ENCODE data around the gene STIMATE.

Gene STIMATE

DNA sequence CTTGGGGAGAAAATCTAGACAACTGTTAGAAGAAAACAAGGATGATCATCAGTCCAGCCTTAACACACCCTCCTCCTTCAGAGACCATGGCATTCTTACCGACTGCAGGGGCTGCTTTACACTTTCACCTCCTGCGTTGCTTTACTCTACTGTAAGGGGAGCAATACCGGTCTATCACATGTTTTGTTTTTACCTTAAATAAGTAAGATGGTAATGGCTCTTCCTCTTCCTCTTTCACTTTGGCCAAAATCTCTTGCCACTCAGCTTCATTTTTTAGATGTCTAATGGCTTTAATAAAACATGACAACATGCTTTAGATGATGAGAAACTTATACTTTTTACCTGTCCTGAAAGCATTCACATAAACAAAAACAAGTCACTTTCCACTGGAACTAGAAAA lies 33.4 kb upstream of the STIMATE start:
- Mint-ChIP-seq H3K4me3 (no peak overlapping the region), H3K27me3 (ENCODE audit: low read depth) (no peaks in the 10 kb centered on the region), H3K27ac (no peak overlapping the region), H3K4me1 (no peaks in the 10 kb centered on the region), H3K9me3 (no peaks in the 10 kb centered on the region), H3K36me3 (ENCODE audit: low read depth) (peaks cover 4% of the 10 kb centered on the region)
- TF ChIP-seq, protein P1, sequence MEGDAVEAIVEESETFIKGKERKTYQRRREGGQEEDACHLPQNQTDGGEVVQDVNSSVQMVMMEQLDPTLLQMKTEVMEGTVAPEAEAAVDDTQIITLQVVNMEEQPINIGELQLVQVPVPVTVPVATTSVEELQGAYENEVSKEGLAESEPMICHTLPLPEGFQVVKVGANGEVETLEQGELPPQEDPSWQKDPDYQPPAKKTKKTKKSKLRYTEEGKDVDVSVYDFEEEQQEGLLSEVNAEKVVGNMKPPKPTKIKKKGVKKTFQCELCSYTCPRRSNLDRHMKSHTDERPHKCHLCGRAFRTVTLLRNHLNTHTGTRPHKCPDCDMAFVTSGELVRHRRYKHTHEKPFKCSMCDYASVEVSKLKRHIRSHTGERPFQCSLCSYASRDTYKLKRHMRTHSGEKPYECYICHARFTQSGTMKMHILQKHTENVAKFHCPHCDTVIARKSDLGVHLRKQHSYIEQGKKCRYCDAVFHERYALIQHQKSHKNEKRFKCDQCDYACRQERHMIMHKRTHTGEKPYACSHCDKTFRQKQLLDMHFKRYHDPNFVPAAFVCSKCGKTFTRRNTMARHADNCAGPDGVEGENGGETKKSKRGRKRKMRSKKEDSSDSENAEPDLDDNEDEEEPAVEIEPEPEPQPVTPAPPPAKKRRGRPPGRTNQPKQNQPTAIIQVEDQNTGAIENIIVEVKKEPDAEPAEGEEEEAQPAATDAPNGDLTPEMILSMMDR (IDR thresholded peaks at IDR 0.05; ENCODE audit: unreplicated experiment in 3 of 3), result no peak

DNA sequence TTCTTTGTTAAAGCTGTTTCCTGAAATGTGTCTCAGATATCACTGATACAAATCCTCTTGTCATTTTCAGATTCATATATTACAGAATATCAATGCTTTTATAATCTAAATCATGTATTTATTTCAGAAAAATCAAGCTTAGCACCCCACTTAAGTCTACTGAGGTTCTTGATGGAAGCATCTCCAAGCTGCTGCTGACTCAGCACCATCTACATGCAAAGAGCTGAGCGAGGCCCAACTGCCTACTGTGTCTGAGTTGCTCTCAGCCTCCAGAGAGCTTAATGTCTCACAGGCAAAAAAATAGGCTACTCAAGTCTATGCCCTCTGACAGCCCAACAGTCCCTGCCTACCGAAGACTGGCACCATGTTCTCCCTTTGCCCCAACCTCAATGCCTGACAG lies 29.2 kb upstream of the STIMATE start:
- Mint-ChIP-seq H3K27me3 (ENCODE audit: low read depth) (no peaks in the 10 kb centered on the region), H3K36me3 (ENCODE audit: low read depth) (peaks cover 10% of the 10 kb centered on the region), H3K4me3 (no peak overlapping the region), H3K9me3 (no peaks in the 10 kb centered on the region), H3K4me1 (no peaks in the 10 kb centered on the region), H3K27ac (no peak overlapping the region)
- TF ChIP-seq, protein P1 (IDR thresholded peaks at IDR 0.05; ENCODE audit: unreplicated experiment in 3 of 3), result no peak

DNA sequence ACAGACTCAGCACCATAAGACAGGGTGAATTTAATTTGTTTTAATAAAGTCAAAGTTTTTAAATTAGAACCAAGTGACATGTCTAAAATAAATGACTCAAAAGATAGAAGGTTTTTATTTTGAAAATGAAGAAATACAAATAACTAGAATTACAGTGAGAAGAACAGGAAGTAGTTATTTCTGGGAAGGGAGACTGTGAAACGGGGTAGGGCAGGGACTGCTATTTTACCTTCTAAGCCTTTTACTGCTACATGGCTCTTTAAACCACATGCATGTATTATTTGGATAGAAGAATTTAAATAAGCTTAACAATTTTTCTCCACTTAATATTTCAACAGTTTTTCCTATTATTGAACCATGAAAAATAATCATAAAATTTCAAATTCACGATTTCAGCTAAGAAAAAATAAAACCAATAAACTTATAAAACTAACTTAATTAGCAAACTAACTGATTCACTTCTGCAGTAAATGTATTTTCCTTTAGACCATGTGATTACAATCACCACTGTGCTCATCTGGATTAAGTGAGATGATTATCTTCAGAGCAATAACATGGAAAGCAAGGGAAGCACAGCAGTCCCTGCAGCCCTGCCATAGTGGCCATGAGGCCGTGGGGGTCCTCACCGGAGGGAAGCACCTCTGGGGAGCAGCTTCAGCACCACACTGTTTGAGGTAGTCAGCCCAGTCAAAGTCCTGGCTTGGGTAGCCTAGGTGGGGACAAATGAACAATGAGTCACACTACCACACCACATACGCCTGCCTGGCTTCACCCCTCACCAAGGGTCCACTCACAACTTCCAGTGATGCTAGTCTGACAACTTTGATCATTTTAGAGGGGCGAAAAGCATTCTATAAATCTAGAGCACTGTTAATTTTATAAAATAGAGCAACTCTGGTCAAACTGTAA lies 28.3 kb upstream of the STIMATE start:
- Mint-ChIP-seq H3K27ac (no peak overlapping the region), H3K27me3 (ENCODE audit: low read depth) (no peaks in the 10 kb centered on the region), H3K4me1 (no peaks in the 10 kb centered on the region), H3K36me3 (ENCODE audit: low read depth) (peaks cover 10% of the 10 kb centered on the region), H3K4me3 (no peak overlapping the region), H3K9me3 (no peaks in the 10 kb centered on the region)
- TF ChIP-seq, protein P1 (IDR thresholded peaks at IDR 0.05; ENCODE audit: unreplicated experiment in 3 of 3), result no peak

DNA sequence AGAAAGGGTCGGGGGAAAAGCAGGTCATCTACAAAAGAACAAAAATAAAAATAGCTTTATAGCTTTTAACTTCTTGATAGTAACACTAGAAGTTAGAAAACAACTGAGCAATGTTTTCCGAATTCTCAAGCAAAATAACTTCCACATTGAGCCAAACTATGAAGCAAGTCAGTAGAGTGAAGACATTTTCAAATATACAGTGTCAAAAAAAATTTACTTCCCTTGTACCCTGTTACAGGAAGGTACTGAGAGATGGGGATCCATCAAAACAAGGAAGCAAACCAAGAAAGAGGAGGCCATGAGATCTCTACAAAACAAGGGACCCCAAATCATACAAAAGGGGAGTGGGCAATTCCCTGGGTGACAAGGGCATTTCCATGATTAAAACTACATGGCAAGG lies 26.6 kb upstream of the STIMATE start:
- Mint-ChIP-seq H3K36me3 (ENCODE audit: low read depth) (peaks cover 22% of the 10 kb centered on the region), H3K27ac (no peak overlapping the region), H3K4me1 (no peaks in the 10 kb centered on the region), H3K4me3 (no peak overlapping the region), H3K9me3 (no peaks in the 10 kb centered on the region), H3K27me3 (ENCODE audit: low read depth) (no peaks in the 10 kb centered on the region)
- TF ChIP-seq, protein P1 (IDR thresholded peaks at IDR 0.05; ENCODE audit: unreplicated experiment in 3 of 3), result no peak

DNA sequence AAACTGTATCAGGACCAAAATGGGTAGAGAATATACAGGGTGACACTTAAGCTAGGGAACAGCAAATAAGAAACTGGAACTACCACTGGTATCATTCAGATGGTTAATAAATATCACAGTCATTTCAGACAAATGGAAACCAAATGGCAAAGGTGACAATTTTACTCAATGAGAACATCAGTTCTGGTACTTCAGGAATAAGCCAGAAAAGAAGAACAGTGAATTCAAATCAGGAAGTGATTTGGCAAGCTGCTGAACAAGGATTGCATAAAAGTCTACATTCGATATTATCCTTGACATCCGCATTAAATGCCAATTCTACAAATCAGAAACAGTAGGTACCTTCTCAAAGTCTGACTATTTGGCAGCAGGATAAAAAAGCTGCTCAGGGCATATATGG lies 23.5 kb upstream of the STIMATE start:
- H3K4me1 Mint-ChIP-seq, result no peaks in the 10 kb centered on the region
- peaks cover 30% of the 10 kb centered on the region for H3K36me3 Mint-ChIP-seq (ENCODE audit: low read depth)
- TF ChIP-seq, protein P1 (IDR thresholded peaks at IDR 0.05; ENCODE audit: unreplicated experiment in 3 of 3), result no peak
- H3K27me3 Mint-ChIP-seq (ENCODE audit: low read depth), result no peaks in the 10 kb centered on the region
- no peaks in the 10 kb centered on the region for H3K9me3 Mint-ChIP-seq
- H3K27ac Mint-ChIP-seq, result no peak overlapping the region
- H3K4me3 Mint-ChIP-seq, result no peak overlapping the region

DNA sequence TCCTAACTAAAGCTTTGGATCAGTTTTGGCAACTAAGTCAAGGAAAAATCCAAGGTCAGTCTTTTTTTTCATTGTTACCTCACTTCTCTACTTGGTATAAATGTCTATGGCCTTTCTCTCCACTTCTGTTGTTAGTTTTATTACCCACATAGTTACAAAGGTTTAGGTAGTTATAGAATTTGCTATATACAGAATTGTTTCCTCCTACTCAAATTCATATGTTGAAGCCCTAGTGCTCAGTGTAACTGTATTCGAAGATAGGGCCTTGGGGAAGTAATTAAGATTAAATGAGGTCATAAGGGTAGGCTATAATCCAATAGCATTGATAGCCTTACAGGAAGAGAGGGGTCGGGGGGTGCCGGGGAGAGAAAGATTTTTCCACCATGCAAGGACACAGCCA lies 19.7 kb upstream of the STIMATE start:
- Mint-ChIP-seq H3K4me1 (no peaks in the 10 kb centered on the region), H3K36me3 (ENCODE audit: low read depth) (peaks cover 23% of the 10 kb centered on the region), H3K9me3 (no peaks in the 10 kb centered on the region), H3K27ac (no peak overlapping the region), H3K4me3 (no peak overlapping the region), H3K27me3 (ENCODE audit: low read depth) (no peaks in the 10 kb centered on the region)
- TF ChIP-seq, protein P1 (IDR thresholded peaks at IDR 0.05; ENCODE audit: unreplicated experiment in 3 of 3), result no peak

All from nephron (organoid).